HuH-7 (cell line): ENCODE results near the gene NHP2.

Experiments used
- DNase-seq: peaks from one replicate; pipeline ENCODE4 v3.0.0; 2011; ENCODE audit warnings: low spot score

Gene NHP2

DNA sequence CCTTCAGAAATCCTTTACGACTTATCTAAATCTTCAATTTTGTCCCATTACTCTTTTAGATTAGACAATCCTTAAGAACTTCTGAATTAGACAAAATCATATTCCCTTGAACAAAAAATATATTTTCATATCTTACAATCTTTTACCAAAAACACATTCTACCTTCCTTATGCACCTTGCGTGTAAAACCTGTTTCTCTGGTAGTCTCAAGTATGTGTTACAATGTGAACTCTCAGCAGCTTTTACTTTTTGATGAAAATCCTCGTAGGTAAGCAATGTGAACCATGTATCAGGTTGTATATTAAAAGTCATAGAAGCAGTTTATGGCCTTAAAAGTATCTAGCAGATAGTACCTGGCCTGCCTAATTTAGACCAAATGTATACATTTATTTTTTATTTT is 20.8 kb upstream of the NHP2 start:
- DNase-seq = no peak

DNA sequence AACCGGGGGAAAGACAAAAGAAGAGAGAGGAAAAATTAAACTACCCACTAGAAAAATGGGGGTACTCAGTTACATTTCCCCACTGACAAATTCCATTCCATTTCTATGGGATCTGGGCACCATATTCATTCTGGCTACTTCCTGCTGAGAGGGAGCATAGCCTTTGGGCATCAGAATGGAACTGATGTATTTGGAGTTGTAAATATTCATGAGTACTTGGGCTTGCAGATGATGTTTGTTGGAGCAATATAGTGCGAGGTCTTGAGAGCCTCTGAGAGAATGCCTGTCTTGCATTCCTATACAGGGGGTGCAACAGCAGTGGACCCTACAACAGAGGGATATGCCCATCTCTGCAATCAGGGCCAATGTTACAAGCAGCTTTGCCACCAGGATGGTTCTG is 16.8 kb upstream of the NHP2 start:
- DNase-seq = no peak

DNA sequence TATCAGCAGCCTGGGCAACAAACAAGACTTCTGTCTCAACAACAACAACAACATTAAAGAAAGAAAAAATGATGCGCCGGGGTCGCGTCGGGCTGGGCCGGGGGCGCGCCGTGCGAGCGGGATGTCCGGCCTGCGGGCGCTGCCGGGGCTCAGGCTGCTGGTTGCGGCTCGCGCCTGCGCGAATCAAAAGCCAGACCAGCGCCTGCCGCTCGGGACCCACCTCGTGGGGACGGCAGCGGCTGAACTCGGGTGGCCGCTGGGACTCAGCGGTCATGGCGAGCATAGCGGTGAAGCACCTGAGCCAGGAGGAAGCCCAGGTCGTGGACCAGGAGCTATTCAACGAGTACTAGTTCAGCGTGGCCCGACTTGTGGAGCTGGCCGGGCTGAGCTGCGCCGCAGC is 11.9 kb upstream of the NHP2 start:
- DNase-seq = no peak

DNA sequence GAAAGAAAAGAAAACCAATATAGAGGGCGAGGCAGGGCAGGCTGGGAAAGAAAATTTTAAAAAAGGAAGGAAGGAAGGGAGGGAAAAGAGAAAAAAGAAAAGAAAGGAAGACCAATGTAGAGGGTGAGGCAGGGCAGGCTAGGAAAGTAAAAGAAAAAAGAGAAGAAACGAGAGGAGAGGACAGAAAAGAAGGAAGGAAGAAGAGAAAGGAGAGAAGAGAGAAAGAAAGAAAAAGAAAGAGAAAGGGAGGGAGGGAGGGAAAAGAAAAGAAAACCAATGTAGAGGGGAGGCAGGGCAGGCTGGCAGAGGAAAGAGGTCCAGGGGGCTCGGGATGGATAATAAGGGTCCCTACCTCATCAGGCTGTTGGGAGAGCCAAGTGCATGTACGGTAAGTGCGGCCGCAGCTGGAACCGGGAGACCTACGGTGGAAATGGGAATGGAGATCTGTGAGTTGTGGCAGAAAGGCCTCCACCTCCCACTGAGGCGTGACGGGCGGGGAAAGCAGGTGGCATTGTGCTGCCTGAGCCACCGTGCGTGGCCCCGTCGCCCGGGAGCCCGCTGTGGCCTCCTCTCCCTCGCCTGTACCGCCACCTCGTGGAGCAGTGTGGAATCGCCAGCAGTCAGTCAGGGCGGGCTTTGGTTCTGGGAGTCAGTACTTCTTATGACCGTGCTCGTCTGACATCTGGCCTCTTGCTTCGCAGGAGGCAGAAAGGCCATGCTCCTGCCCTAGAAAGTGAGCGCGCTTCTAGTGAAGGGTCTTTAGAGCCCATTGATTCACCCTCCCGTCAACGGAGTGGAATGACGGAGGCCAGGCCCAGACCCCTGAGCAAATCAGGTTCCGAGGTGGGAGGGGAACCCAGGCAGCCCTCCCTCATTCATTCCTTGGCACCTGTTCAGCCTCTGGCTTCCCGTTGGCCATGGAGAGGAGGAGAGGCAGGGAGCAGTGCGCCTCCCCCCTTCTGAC is 10.4 kb upstream of the NHP2 start:
- DNase-seq = peak; percentile 90

DNA sequence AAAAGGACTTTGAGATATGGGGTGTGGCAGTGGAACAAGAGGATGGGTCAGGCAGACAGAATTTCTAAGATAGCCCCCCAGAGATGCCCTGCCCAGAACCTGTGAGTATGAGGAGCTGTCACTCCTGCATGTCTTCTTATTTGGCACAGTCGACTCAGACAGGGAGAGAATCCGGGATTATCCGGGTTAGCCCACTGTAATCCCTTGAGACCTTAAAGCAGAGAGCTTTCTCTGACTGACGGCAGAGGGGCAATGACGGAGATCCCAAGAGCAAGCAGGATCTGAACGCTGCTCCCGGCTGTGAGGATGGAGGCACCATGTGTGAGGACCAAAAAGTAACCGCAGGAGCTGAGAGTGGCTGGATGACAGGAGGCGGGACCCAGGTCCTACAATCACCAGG is 8.8 kb upstream of the NHP2 start:
- no peak for DNase-seq

DNA sequence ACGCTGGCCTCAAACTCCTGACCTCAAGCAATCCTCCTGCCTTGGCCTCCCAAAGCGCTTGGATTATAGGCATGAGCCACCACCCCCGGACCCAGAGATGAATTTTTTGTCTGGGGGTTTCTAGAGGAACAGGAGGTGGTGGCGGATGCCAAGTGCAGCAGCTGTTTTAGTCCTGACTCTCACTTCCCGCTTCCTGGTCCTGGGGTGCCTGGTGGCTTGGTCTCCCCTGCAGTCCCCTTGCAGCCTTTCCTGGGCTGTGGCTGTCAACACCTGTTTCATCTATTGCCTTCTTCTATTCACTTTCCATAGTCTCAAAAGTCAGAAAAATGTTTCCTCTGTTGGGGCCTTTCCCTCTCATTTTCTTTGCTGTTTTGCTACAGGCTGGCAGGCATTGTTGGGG is 6.5 kb upstream of the NHP2 start:
- no peak for DNase-seq

DNA sequence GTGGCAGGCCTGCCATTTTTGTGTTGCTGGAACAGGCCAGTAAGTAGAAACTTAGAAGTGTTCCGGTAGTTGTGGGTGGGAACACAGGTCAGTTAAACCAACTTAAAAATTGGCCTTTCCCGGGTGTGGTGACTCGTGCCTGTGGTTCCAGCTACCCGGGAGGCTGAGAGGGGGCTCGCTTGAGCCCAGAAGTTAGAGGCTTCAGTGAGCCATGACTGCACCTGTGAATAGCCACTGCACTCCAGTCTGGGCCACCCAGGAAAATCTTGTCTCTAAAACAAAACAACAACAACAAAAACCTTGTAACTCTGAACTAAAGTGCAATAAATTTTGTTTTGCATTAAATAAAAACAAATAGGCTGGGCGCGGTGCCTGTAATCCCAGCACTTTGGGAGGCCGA is 1.4 kb upstream of the NHP2 start:
- DNase-seq = no peak

DNA sequence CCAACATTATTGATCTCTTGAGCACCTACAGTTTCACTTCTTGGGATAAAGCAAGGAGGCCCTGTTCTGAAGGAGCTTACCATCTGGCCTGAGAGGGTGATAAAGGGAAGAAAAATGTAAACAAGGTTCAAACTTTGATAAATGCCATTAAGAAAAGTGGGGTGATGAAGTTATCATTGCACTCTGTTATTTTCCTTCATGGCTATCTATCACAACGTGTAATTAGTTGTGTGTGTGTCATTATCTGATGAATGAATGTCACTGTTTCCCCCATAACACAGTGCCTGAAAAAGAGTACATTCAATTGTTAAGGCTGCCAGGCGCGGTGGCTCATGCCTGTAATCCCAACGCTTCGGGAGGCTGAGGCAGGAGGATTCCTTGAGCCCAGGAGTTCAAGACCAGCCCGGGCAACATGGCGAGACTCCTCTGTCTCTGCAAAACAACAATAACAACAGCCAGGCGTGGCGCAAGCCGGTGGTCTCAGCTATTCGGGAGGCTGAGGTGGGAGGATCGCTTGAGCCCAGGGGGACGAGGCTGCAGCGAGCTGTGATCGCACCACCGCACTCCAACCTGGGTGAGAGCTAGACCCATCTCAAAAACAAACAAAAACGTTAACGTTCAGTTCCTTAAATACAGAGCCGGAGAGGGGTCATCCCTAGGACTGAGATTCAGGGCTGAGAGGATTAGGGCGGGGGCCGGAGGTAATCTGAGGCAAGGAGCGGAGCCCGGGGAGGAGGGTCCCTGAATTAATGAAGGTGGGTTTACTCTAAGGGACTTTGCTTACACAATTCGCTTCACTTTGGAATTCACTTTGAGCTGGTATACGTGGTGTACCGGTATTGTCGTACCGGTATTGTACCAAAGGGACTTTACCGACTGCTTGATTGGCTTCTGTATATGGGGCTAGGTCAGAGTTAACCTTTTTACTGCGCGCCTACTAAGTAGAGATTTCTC is 917 bp downstream of the NHP2 start:
- no peak for DNase-seq

DNA sequence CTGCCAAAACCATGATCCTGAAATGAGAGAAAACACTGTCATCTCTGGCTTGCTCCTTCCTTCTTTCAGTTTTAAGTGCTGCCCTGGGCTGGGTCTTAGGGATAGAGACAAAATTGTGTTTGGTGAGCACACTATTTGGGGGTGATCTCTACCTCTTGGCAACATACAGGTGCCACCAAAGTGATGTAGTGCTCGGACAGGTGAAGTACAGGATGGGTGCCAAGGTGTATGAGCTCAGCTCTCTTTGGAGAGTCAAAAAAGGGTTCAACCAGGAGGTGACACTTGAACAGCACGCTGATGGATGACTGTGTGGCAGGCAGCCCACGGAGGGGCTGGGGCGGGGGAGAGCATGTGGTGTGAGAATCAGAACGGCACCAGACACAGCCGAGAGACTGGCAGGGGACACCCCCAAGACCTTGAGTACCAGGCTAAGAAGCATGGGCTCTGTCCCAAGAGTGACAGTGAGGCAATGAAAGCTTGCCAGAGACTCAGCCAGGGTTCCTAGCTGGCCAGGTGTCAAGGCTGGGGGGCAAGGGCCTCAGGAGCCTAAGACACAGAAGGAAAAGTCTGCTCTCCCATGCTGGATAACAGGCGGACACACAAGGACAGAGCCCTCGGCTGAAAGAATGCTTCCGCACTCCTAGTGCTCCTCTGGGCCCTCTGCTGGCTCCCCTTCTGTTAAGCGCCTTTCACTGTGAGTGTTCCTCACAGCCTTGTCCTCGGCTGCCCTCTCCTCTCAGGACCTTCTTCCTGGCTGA is 2.5 kb downstream of the NHP2 start:
- DNase-seq = no peak

DNA sequence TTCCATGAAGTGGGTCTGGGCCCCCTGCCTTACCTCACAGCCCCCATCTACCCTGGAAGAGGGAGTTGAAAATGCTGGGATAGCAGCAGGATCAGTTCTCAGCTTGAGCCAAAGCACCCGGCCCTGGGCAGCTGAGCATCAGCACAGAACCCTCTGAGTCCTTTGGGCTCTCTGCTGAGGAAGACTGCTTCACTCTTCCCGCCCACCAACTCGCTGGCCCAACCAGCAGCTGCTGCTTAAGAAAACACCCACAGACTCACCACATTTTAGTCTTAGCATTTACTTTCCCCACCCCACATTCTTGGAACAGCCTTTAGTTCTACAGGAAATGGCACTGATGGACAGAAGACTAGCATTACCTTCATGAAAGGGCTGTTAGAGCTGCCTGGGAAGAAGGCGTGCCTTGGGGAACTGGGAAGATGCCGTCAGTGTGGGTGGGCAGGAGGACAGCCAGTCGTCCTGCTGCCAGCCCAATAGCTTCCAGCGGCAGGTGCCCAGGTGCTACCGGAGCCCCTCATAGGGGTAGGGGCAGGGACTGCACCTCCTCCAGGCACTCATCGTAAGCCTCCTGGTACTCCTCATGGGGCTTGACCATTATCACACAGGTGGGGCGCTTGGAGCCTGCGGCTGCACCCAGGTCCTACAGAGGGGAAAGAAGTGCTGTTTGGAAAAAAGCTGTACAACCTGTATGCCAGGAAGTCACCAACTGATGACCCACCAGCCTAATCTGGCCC is 4.3 kb downstream of the NHP2 start:
- no peak for DNase-seq

DNA sequence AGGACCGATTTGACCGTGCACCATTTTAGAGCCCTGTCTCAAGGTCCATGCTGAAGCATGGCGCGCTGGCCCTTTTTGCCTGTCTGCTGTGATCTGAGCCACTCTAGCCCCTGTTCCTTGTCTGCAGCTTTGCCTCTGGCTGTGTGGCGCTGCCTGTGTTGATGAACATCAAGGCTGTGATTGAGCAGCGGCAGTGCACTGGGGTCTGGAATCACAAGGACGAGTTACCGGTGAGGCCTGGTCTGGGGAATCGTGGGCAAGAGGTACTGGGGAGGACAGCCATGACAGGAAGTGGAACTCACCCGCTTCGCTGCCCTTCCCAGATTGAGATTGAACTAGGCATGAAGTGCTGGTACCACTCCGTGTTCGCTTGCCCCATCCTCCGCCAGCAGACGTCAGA is 6.3 kb downstream of the NHP2 start:
- no peak for DNase-seq

DNA sequence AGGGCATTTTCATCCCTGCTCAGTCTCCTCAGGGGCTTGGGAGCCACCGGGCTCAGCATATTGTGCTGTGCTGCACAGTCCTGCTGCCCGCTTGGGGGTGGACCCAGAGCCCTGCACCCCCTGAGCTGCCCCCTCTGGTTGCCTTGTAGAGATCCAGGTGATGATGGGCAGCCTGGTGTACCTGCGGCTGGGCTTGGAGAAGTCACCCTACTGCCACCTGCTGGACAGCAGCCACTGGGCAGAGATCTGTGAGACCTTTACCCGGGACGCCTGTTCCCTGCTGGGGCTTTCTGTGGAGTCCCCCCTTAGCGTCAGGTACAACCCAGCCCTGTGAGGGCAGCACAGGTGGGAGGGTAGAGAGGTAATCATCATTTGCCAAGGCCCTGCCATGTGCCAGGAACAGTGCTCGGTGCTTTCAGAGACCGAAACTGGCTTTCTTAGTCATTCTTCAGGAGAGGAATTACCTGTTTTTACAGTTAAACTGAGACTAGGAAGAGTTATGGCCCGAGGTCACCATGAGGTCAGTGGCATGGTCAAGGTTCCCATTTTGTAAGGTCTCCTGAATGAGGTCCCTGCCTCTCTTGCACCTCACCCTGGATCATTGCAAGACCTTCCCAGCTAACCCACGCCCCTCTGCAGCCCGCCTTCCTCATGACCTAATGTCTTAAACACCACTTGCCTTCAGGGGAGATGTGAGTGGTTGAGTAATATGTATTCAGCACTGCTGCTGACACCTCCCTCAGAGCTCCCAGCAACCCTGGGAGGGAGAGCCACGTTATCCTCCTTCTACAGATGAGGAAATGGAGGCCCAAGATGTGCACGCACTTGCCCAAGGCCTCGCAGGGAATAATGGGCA is 7.5 kb downstream of the NHP2 start:
- DNase-seq = peak; percentile 84

DNA sequence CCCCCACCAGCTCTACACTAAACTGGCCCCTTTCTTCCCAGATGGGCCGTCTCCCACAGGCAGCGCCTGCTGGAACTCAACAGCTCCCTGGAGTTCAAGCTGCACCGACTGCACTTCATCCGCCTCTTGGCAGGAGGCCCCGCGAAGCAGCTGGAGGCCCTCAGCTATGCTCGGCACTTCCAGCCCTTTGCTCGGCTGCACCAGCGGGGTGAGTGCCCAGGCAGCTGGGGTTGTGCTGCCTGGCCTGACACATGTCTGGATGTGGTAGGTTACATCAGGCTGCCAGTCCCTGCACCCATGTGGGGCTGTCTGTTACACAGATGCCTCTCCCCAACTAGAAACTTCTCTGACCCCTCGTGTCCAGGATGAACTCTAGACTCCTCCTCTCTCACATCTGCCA is 9.8 kb downstream of the NHP2 start:
- DNase-seq = no peak

DNA sequence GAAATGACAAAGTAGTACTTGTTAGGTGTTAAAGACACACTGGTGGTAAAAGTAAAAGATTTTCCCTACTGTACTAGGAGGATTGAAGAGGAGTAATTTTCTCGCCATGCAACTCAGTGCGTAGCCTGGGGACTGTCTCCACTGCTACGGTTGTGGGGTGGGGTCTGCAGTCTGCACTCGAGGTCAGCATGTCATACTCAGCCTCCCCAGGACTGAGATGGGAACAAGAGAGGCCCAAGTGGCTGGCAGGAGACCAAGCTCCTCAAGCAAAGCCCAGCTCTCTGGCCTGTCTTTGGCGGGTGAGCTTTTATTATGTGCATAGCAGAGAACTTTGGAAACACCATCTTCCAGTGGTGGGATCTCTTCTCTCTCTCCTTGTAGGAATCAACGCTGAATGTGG is 10.4 kb downstream of the NHP2 start:
- DNase-seq = no peak

DNA sequence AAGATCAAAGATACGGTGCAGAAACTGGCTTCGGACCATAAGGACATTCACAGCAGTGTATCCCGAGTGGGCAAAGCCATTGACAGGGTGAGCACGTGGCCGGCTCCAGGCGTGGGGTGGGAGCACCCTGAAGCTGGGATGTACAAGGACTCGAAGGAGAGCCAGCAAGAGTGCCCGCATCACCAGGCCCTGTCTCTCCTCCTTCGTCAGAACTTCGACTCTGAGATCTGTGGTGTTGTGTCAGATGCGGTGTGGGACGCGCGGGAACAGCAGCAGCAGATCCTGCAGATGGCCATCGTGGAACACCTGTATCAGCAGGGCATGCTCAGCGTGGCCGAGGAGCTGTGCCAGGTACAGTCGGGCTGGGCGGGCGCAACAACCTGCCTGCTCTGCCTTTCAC is 11.0 kb downstream of the NHP2 start:
- DNase-seq = no peak

DNA sequence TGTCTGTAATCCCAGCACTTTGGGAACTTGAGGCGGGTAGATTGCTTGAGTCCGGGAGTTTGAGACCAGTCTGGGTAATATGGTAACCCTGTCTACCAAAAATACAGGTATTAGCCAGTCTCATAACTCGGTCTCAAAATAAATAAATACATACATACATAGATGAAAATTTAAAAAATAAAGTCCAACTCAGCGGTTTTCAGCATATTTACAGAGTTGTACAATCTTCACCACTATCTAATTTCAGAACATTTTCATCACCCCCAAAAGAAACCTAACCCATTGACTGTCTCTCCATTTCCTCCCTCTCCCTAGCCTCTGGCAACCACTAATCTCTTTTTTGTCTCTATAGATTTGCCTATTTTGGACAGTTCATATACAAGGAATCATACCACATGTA is 12.1 kb downstream of the NHP2 start:
- no peak for DNase-seq

DNA sequence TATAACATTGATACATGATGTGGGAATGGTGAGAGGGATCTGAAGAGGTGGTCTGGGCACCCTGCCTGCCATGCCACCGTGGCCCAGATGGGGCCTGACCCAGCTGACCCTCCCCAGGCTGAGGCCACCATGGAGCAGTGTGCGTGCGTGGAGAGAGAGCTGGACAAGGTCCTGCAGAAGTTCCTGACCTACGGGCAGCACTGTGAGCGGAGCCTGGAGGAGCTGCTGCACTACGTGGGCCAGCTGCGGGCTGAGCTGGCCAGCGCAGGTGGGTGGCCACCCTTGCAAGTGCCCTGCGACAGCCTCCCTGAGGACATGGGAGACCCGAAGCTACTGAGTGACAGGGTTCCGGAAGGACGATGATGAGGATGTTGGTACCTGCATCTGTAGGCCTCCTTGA is 15.7 kb downstream of the NHP2 start:
- DNase-seq = no peak

DNA sequence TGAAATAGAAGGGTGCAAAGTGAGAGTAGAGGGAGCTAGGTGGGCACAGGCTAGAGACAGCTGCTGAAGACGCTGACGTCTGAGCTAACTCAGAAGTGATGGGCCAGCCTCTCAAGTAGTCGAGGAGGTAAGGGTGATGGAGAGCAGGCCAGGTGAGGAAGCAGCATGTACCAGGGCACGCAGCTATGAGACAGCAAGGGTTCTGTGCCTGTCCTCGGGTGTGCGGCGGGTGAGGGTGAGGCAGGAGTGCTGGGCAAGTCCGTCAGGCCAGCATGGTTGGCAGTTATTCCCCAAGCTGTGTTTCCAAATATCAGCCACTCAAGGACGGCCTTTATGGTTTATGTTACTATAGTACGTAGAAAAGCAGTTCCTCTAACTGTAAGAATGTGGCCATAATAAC is 16.7 kb downstream of the NHP2 start:
- DNase-seq = no peak

DNA sequence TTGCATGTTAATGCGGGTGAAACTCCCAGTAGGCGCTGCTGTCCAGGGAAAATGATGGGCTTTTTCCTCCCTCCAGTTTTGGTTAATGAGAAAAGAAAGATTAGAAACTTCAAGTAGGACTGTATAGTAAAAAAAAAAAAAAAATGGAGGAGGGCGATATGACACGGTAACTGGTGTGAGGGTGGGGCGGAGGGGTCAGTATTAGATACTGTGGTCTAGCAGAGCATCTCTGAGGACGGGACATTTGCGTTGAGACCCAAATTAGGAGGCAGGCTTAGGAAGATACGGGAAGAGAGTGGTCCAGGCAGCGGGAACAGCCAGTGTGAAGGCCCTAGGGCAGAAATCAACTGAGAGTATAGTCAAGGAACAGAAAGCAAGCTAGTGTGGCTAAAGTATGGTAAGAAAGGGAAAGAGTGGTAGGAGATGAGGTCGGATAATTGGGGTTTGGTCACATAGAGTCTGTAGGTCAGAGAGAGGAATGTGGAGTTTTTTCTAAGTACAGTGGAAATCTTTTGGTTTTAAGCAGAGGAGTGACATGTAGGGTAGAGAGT is 22.2 kb downstream of the NHP2 start:
- DNase-seq = no peak
